GM19452 (cell line): ENCODE data around the gene PGLYRP4.
"Not testable (repeated sequence)": the region's sequence is repeated elsewhere in the genome, so short reads cannot be mapped to it uniquely, and the experiment has no call there.

Experiments used
- ATAC-seq: cut with Tn5 transposase; IDR thresholded peaks from one replicate; pipeline ENCODE4 v1.9.1; 2021; ENCODE audit not compliant: unreplicated experiment

PGLYRP4 gene

GRCh38 chr1:153341431-153341934, 7.2 kb downstream of the PGLYRP4 start:
- no peak for ATAC-seq

GRCh38 chr1:153340356-153340755, 8.3 kb downstream of the PGLYRP4 start:
- no peak for ATAC-seq

- ATAC-seq, result no peak
These were observed 8.8 kb downstream of the PGLYRP4 start for GRCh38 chr1:153339802-153340201.

- ATAC-seq, result no peak
These were observed 10.4 kb downstream of the PGLYRP4 start for GRCh38 chr1:153337980-153338853.

- ATAC-seq, result no peak
These were observed 12.0 kb downstream of the PGLYRP4 start for GRCh38 chr1:153336650-153337049.

GRCh38 chr1:153333902-153334301, 14.7 kb downstream of the PGLYRP4 start:
- ATAC-seq, result no peak

GRCh38 chr1:153324912-153325311, 23.7 kb downstream of the PGLYRP4 start:
- no peak for ATAC-seq

- ATAC-seq, result no peak
These were observed 26.1 kb downstream of the PGLYRP4 start for GRCh38 chr1:153322568-153322967.

GRCh38 chr1:153318145-153318544, 30.5 kb downstream of the PGLYRP4 start:
- not testable (repeated sequence) for ATAC-seq

GRCh38 chr1:153316013-153316412, 32.6 kb downstream of the PGLYRP4 start:
- not testable (repeated sequence) for ATAC-seq

- not testable (repeated sequence) for ATAC-seq
These were observed 34.3 kb downstream of the PGLYRP4 start for GRCh38 chr1:153314388-153314787.

- ATAC-seq, result no peak
These were observed 35.4 kb downstream of the PGLYRP4 start for GRCh38 chr1:153313288-153313687.

- no peak for ATAC-seq
These were observed 36.0 kb downstream of the PGLYRP4 start, which contains the start of gene PGLYRP3 for GRCh38 chr1:153312570-153313186. Gene PGLYRP3, minus strand, starts transcription at chr1:153312952. Its CDS starts 2,287 bp downstream, at chr1:153310665.

- ATAC-seq, result no peak
These were observed 38.1 kb downstream of the PGLYRP4 start for GRCh38 chr1:153310526-153310925.

GRCh38 chr1:153309441-153309840, 39.2 kb downstream of the PGLYRP4 start:
- ATAC-seq, result no peak

GRCh38 chr1:153308540-153308939, 40.1 kb downstream of the PGLYRP4 start:
- ATAC-seq, result no peak

GRCh38 chr1:153307221-153307600, 41.4 kb downstream of the PGLYRP4 start:
- ATAC-seq, result no peak

GRCh38 chr1:153306303-153307220, 42.1 kb downstream of the PGLYRP4 start:
- ATAC-seq, result no peak

GRCh38 chr1:153305682-153306081, 43.0 kb downstream of the PGLYRP4 start:
- no peak for ATAC-seq

- ATAC-seq, result no peak
These were observed 46.3 kb downstream of the PGLYRP4 start for GRCh38 chr1:153302308-153302707.

GRCh38 chr1:153293851-153294250, 54.8 kb downstream of the PGLYRP4 start:
- ATAC-seq, result no peak
